Liver (tissue), 9 donors: ENCODE data around the gene WARS2. TPM values are rescaled to one million over a fixed set of nuclear protein-coding genes. Genes with fewer than 3 reads are reported as not detected.

Experiments used
- DNase-seq: peaks from one replicate; pipeline ENCODE4 v3.0.0-alpha.2; 2017; ENCODE audit warnings: low spot score
- H3K27ac ChIP-seq, 2 donors: one replicate each; pipeline ENCODE4 v1.7.0; 2013; ENCODE audit warnings: inconsistent platforms in 2 of 2, low read length in 2 of 2, control low read depth in 1 of 2, low read depth in 1 of 2, mild to moderate bottlenecking in 1 of 2
- H3K27me3 ChIP-seq, 4 donors: one replicate each; pipeline versions ENCODE4 v1.6.1 to v1.7.0; 2013; ENCODE audit warnings: low read length in 3 of 4, inconsistent platforms in 1 of 4, mild to moderate bottlenecking in 1 of 4, moderate library complexity in 1 of 4; ENCODE audit not compliant: control insufficient read depth in 4 of 4, insufficient read depth in 4 of 4
- H3K36me3 ChIP-seq, 4 donors: one replicate each; pipeline versions ENCODE4 v1.6.1 to v1.7.0; 2013; ENCODE audit warnings: low read length in 3 of 4, mild to moderate bottlenecking in 3 of 4, low read depth in 1 of 4, moderate library complexity in 1 of 4; ENCODE audit not compliant: control insufficient read depth in 4 of 4, insufficient read depth in 3 of 4
- H3K4me1 ChIP-seq, 4 donors: one replicate each; pipeline versions ENCODE4 v1.6.1 to v1.7.0; 2013; ENCODE audit warnings: low read length in 3 of 4, mild to moderate bottlenecking in 3 of 4, moderate library complexity in 1 of 4; ENCODE audit not compliant: control insufficient read depth in 4 of 4, insufficient read depth in 4 of 4
- H3K4me3 ChIP-seq, 3 donors: one replicate each; pipeline versions ENCODE4 v1.6.1 to v1.7.0; 2013; ENCODE audit warnings: low read length in 3 of 3, control low read depth in 1 of 3, low read depth in 1 of 3, mild to moderate bottlenecking in 1 of 3
- H3K9ac ChIP-seq, 2 donors: one replicate each; pipeline ENCODE4 v1.7.0; 2013; ENCODE audit warnings: low read length in 2 of 2, mild to moderate bottlenecking in 2 of 2, moderate library complexity in 2 of 2, control low read depth in 1 of 2, low read depth in 1 of 2
- H3K9me3 ChIP-seq, 4 donors: one replicate each; pipeline versions ENCODE4 v1.6.1 to v1.7.0; 2013; ENCODE audit warnings: low read length in 3 of 4; ENCODE audit not compliant: control insufficient read depth in 4 of 4
- ATF3 ChIP-seq: IDR thresholded peaks from 2 replicates; pipeline ENCODE4 v1.6.1; 2016; ENCODE audit warnings: antibody characterized with exemption
- CTCF ChIP-seq: fragments of 150-350 bp; IDR thresholded peaks from 2 replicates; pipeline ENCODE4 v1.5.1; 2017; ENCODE audit warnings: improper control_type of control experiment, low read depth, low read length; ENCODE audit not compliant: missing input control
- EGR1 ChIP-seq, 2 donors: IDR thresholded peaks; 2 replicates each; pipeline ENCODE4 v1.6.1; 2016 to 2018; ENCODE audit warnings: antibody characterized with exemption in 2 of 2, low read depth in 2 of 2
- FOXA1 ChIP-seq: IDR thresholded peaks from 2 replicates; pipeline ENCODE4 v1.6.1; 2016; ENCODE audit warnings: antibody characterized with exemption
- FOXA2 ChIP-seq: IDR thresholded peaks from 2 replicates; pipeline ENCODE4 v1.6.1; 2016; ENCODE audit warnings: antibody characterized with exemption
- GABPA ChIP-seq, 2 donors: IDR thresholded peaks in 1 of 2; conservative IDR thresholded peaks in 1 of 2; 2 replicates each; pipeline ENCODE4 v1.6.1; 2016; ENCODE audit warnings: antibody characterized with exemption in 2 of 2, mild to moderate bottlenecking in 1 of 2, moderate library complexity in 1 of 2
- HNF4A ChIP-seq, 2 donors: conservative IDR thresholded peaks; 2 replicates each; pipeline ENCODE4 v1.6.1; 2016; ENCODE audit warnings: antibody characterized with exemption in 2 of 2, mild to moderate bottlenecking in 2 of 2
- HNF4G ChIP-seq: IDR thresholded peaks from 2 replicates; pipeline ENCODE4 v1.6.1; 2016; ENCODE audit warnings: antibody characterized with exemption
- NR2F2 ChIP-seq: IDR thresholded peaks from 2 replicates; pipeline ENCODE4 v1.6.1; 2016; ENCODE audit warnings: antibody characterized with exemption
- RAD21 ChIP-seq, 2 donors: IDR thresholded peaks; 2 replicates each; pipeline ENCODE4 v1.6.1; 2016; ENCODE audit warnings: antibody characterized with exemption in 2 of 2, mild to moderate bottlenecking in 2 of 2
- REST ChIP-seq: IDR thresholded peaks from 2 replicates; pipeline ENCODE4 v1.6.1; 2016; ENCODE audit warnings: antibody characterized with exemption, mild to moderate bottlenecking
- RXRA ChIP-seq, 2 donors: IDR thresholded peaks; 2 replicates each; pipeline ENCODE4 v1.6.1; 2017 to 2018; ENCODE audit warnings: antibody characterized with exemption in 2 of 2, mild to moderate bottlenecking in 1 of 2
- SP1 ChIP-seq: IDR thresholded peaks from 2 replicates; pipeline ENCODE4 v1.6.1; 2018; ENCODE audit warnings: antibody characterized with exemption, mild to moderate bottlenecking
- TAF1 ChIP-seq: conservative IDR thresholded peaks from 2 replicates; pipeline ENCODE4 v1.6.1; 2016; ENCODE audit warnings: antibody characterized with exemption, mild to moderate bottlenecking
- ZBTB33 ChIP-seq: IDR thresholded peaks from 2 replicates; pipeline ENCODE4 v1.6.1; 2016; ENCODE audit warnings: antibody characterized with exemption
- WGBS: extraction: QIAGEN DNeasy Blood & Tissue Kit; methylation state at CpG from one replicate; pipeline ENCODE4 v1.1.7; 2013; 5-methylcytosine and 5-hydroxymethylcytosine counted together
- polyA plus RNA-seq, 2 donors: library from polyadenylated mRNA; stranded (reverse) in 1 of 2; unstranded in 1 of 2; fragments of 200-250 nt in 1 of 2; fragments of >200 nt in 1 of 2; fragmentation: Nextera tagmentation in 1 of 2; extraction: Ambion mirVana in 1 of 2; gene quantifications; one replicate each; pipeline versions ENCODE4 v1.2.1 to v1.2.3, GENCODE V29; 2013 to 2015
- total RNA-seq, 2 donors: library from RNA; depleted of rRNA; stranded (reverse); fragments of >200 nt; gene quantifications; one replicate each; pipeline ENCODE4 v1.2.3, GENCODE V29; 2014
- donor health status: healthy.
- donor health status: healthy.
- donor health status: healthy.
- donor health status: healthy.
- donor health status: healthy.

The WARS2 gene
- total and polyA plus RNA-seq, 4 donors = 3.5 to 14.5 (median 7.0) TPM

- TF ChIP-seq CTCF (no peak), GABPA (IDR thresholded peaks at IDR 0.05 in 1 of 2, conservative IDR thresholded peaks at IDR 0.05 in 1 of 2) (no peak)
Observed at GRCh38 chr1:119026956-119027355, 113.5 kb downstream of the WARS2 start (continued).

GRCh38 chr1:119015547-119015946 lies 124.9 kb downstream of the WARS2 start:
- H3K4me1 ChIP-seq = no peaks in the 10 kb centered on the region
- no peaks in the 10 kb centered on the region for H3K9me3 ChIP-seq
- H3K27me3 ChIP-seq = no peaks in the 10 kb centered on the region
- no peak overlapping the region for H3K27ac ChIP-seq
- no peak for DNase-seq
- WGBS = 82% methylated on average over 2 of the region's 2 CpGs
- H3K4me3 ChIP-seq = no peak overlapping the region
- H3K9ac ChIP-seq = no peak overlapping the region
- no peaks in the 10 kb centered on the region for H3K36me3 ChIP-seq
- TF ChIP-seq ZBTB33 (no peak), HNF4G (no peak)

- H3K36me3 ChIP-seq = no peaks in the 10 kb centered on the region
- peaks cover 0 to under 1% (median 0%) of the 10 kb centered on the region in 4 donors for H3K9me3 ChIP-seq
- no peak overlapping the region for H3K27ac ChIP-seq
- no peak for DNase-seq
- H3K9ac ChIP-seq = no peak overlapping the region
- WGBS = 59% methylated on average over 5 of the region's 5 CpGs
- peaks cover 3 to 13% (median 11%) of the 10 kb centered on the region in 4 donors for H3K4me1 ChIP-seq
- peaks cover 0 to 3% (median 0%) of the 10 kb centered on the region in 4 donors for H3K27me3 ChIP-seq
- no peak for TF ChIP-seq EGR1 (IDR thresholded peaks at IDR 0.05; ENCODE audit: low read depth in 2 of 2)
- no peak for TF ChIP-seq TAF1
- no peak for TF ChIP-seq HNF4G
- TF ChIP-seq NR2F2 = no peak
- no peak for TF ChIP-seq CTCF
- TF ChIP-seq RXRA (IDR thresholded peaks at IDR 0.05) = no peak
- TF ChIP-seq HNF4A (conservative IDR thresholded peaks at IDR 0.05) = no peak
- TF ChIP-seq GABPA (IDR thresholded peaks at IDR 0.05 in 1 of 2, conservative IDR thresholded peaks at IDR 0.05 in 1 of 2) = no peak
- TF ChIP-seq ATF3 = no peak
- no peak for TF ChIP-seq FOXA1
- TF ChIP-seq ZBTB33 = no peak
- no peak for TF ChIP-seq RAD21 (IDR thresholded peaks at IDR 0.05)
- no peak for TF ChIP-seq SP1
- TF ChIP-seq FOXA2 = no peak
- no peak for TF ChIP-seq REST
- H3K4me3 ChIP-seq = no peak overlapping the region
Observed at GRCh38 chr1:119012383-119012782, 128.1 kb downstream of the WARS2 start.
